Activated CD8-positive, alpha-beta T cell treated with anti-CD3 and anti-CD28 coated beads, Interleukin-2, amount 10 ng/mL, durations not matched to agents 7 days and 5 days (primary cell): ENCODE data around the gene OPA3. TPM values are rescaled to one million over a fixed set of nuclear protein-coding genes. Genes with fewer than 3 reads are reported as not detected.
A peak's percentile ranks its signal among the peaks of the same experiment; 100 is the strongest.
"Not testable (repeated sequence)": the region's sequence is repeated elsewhere in the genome, so short reads cannot be mapped to it uniquely, and the experiment has no call there.

Experiments
- ATAC-seq: fragments of 150-1000 bp; cut with Tn5 transposase; one replicate; pipeline ENCODE4 v1.10.0; 2021; ENCODE audit warnings: moderate library complexity
- CTCF ChIA-PET: fragments of 350-600 bp; sonication (Branson Sonifier 250); formaldehyde crosslinking; loops from one replicate; lab custom pipeline; 2021; ENCODE audit warnings: antibody characterized with exemption; lab: Charles Lee
- POLR2A ChIA-PET: fragments of 350-600 bp; sonication (Branson Sonifier 250); formaldehyde crosslinking; loops from one replicate; lab custom pipeline; 2021; ENCODE audit warnings: antibody characterized with exemption; lab: Charles Lee
- DNase-seq: peaks from one replicate; pipeline ENCODE4 v3.0.0-alpha.2; 2020
- H3K27ac Mint-ChIP-seq: one replicate; pipeline ENCODE4 v1.8.0; 2021; ENCODE audit warnings: mild to moderate bottlenecking, mixed read lengths
- H3K27me3 Mint-ChIP-seq: one replicate; pipeline ENCODE4 v1.8.0; 2021; ENCODE audit warnings: low read depth, mixed read lengths
- H3K36me3 Mint-ChIP-seq: one replicate; pipeline ENCODE4 v1.8.0; 2021; ENCODE audit warnings: low read depth, mixed read lengths
- H3K4me1 Mint-ChIP-seq: one replicate; pipeline ENCODE4 v1.8.0; 2021; ENCODE audit warnings: low read depth, mixed read lengths
- H3K4me3 Mint-ChIP-seq: one replicate; pipeline ENCODE4 v1.8.0; 2021; ENCODE audit warnings: mild to moderate bottlenecking, mixed read lengths
- H3K9me3 Mint-ChIP-seq: one replicate; pipeline ENCODE4 v1.8.0; 2022; ENCODE audit warnings: mixed read lengths; ENCODE audit not compliant: insufficient read depth
- total RNA-seq, 2 experiments: library from RNA; stranded (reverse); gene quantifications; one replicate each; pipeline ENCODE4 v1.2.3, GENCODE V29; 2021

Gene OPA3
- 10 to 100 TPM; 13.4 to 14.9 TPM for total RNA-seq

- ATAC-seq (peak; percentile 96), DNase-seq (peak; percentile 100)
- ChIA-PET CTCF (interaction anchor here (1.0 to 2.9 kb wide), 7 partner anchors 26 to 215 kb away, joined by 3 to 13 read pairs (median 4); partner anchors contain the start of genes EML2 and QPCTL), POLR2A (interaction anchor here (0.5 to 1.0 kb wide), 3 partner anchors 49 to 107 kb away, joined by 3 read pairs; partner anchors contain the start of gene SNRPD2)
- Mint-ChIP-seq H3K36me3 (peaks cover 15% of the 10 kb centered on the region), H3K9me3 (no peaks in the 10 kb centered on the region), H3K27me3 (peaks cover 6% of the 10 kb centered on the region), H3K4me3 (peak within 1 kb of the TSS; percentile 92), H3K27ac (peak within 1 kb of the TSS; percentile 97), H3K4me1 (peaks cover 15% of the 10 kb centered on the region)
These were observed at the start of gene OPA3 for GRCh38 chr19:45584332-45585157. OPA3 (minus strand) TSS chr19:45584802; CDS start chr19:45584764, 38 bp downstream.

GRCh38 chr19:45632468-45633196 is 48.0 kb upstream of the OPA3 start:
- Mint-ChIP-seq H3K27ac (no peak overlapping the region), H3K27me3 (no peaks in the 10 kb centered on the region), H3K4me3 (no peak overlapping the region), H3K36me3 (peaks cover 18% of the 10 kb centered on the region), H3K9me3 (no peaks in the 10 kb centered on the region), H3K4me1 (peaks cover 3% of the 10 kb centered on the region)
- peak; percentile 49 for ATAC-seq
- ChIA-PET POLR2A (no interaction called here), CTCF (interaction anchor here (1.2 kb wide), 1 partner anchor 60 kb away, joined by 3 read pairs; the partner anchor contains the start of gene QPCTL)
- peak; percentile 43 for DNase-seq

- peaks cover 6% of the 10 kb centered on the region for H3K4me1 Mint-ChIP-seq
- DNase-seq: no peak
- H3K27me3 Mint-ChIP-seq: no peaks in the 10 kb centered on the region
- ChIA-PET CTCF (interaction anchor here (1.1 to 2.4 kb wide), 5 partner anchors 11 to 145 kb away, joined by 3 to 18 read pairs (median 4); no protein-coding TSS in a partner anchor), POLR2A (interaction anchor here (1.8 kb wide), 1 partner anchor 11 kb away, joined by 8 read pairs; no protein-coding TSS in a partner anchor)
- H3K9me3 Mint-ChIP-seq: no peaks in the 10 kb centered on the region
- no peak overlapping the region for H3K4me3 Mint-ChIP-seq
- no peak overlapping the region for H3K27ac Mint-ChIP-seq
- no peak for ATAC-seq
- H3K36me3 Mint-ChIP-seq: peaks cover 33% of the 10 kb centered on the region
These were observed 45.9 kb upstream of the OPA3 start for GRCh38 chr19:45630463-45630862.

- Mint-ChIP-seq H3K4me3 (no peak overlapping the region), H3K4me1 (peaks cover 9% of the 10 kb centered on the region)
These were observed 45.1 kb upstream of the OPA3 start for GRCh38 chr19:45629704-45630103.

GRCh38 chr19:45628219-45628618 is 43.6 kb upstream of the OPA3 start:
- not testable (repeated sequence) for H3K4me1 Mint-ChIP-seq, H3K27me3 Mint-ChIP-seq
- peaks cover 45% of the 10 kb centered on the region for H3K36me3 Mint-ChIP-seq

More at GRCh38 chr19:45629704-45630103, 45.1 kb upstream of the OPA3 start:
- Mint-ChIP-seq H3K9me3 (no peaks in the 10 kb centered on the region), H3K36me3 (peaks cover 36% of the 10 kb centered on the region), H3K27ac (no peak overlapping the region), H3K27me3 (no peaks in the 10 kb centered on the region)
- ChIA-PET POLR2A (interaction anchor here (1.8 kb wide), 1 partner anchor 12 kb away, joined by 8 read pairs; no protein-coding TSS in a partner anchor), CTCF (interaction anchor here (1.3 to 2.4 kb wide), 2 partner anchors 9 to 12 kb away, joined by 3 to 18 read pairs; partner anchors contain the start of gene EML2)
- DNase-seq (no peak), ATAC-seq (no peak)

GRCh38 chr19:45623984-45624383 is 39.4 kb upstream of the OPA3 start:
- no peak overlapping the region for H3K4me3 Mint-ChIP-seq
- DNase-seq (no peak), ATAC-seq (no peak)
- H3K27ac Mint-ChIP-seq: no peak overlapping the region
- H3K4me1 Mint-ChIP-seq: peaks cover 5% of the 10 kb centered on the region
- ChIA-PET CTCF (no interaction called here), POLR2A (no interaction called here)
- H3K27me3 Mint-ChIP-seq: no peaks in the 10 kb centered on the region
- no peaks in the 10 kb centered on the region for H3K9me3 Mint-ChIP-seq
- H3K36me3 Mint-ChIP-seq: peaks cover 54% of the 10 kb centered on the region

More at GRCh38 chr19:45628219-45628618, 43.6 kb upstream of the OPA3 start:
- POLR2A ChIA-PET, H3K4me3 Mint-ChIP-seq, ATAC-seq, H3K9me3 Mint-ChIP-seq, H3K27ac Mint-ChIP-seq, DNase-seq: not testable (repeated sequence)
- CTCF ChIA-PET: interaction anchor here (1.2 kb wide), 1 partner anchor 13 kb away, joined by 3 read pairs; no protein-coding TSS in a partner anchor

GRCh38 chr19:45621976-45622503 is 37.4 kb upstream of the OPA3 start:
- Mint-ChIP-seq H3K36me3 (peaks cover 51% of the 10 kb centered on the region), H3K27ac (no peak overlapping the region), H3K4me3 (no peak overlapping the region), H3K27me3 (no peaks in the 10 kb centered on the region), H3K9me3 (no peaks in the 10 kb centered on the region), H3K4me1 (peaks cover 5% of the 10 kb centered on the region)
- no peak for DNase-seq
- ATAC-seq: no peak
- CTCF ChIA-PET: no interaction called here
- POLR2A ChIA-PET: no interaction called here

- no peak for ATAC-seq
- no peak overlapping the region for H3K27ac Mint-ChIP-seq
- H3K27me3 Mint-ChIP-seq: no peaks in the 10 kb centered on the region
- ChIA-PET POLR2A (no interaction called here), CTCF (no interaction called here)
- peaks cover 5% of the 10 kb centered on the region for H3K4me1 Mint-ChIP-seq
- DNase-seq: no peak
- H3K36me3 Mint-ChIP-seq: peaks cover 55% of the 10 kb centered on the region
- H3K9me3 Mint-ChIP-seq: no peaks in the 10 kb centered on the region
- H3K4me3 Mint-ChIP-seq: no peak overlapping the region
These were observed 36.8 kb upstream of the OPA3 start for GRCh38 chr19:45621389-45621788.

- DNase-seq (no peak), ATAC-seq (no peak)
- ChIA-PET POLR2A (interaction anchor here (2.3 kb wide), 1 partner anchor 25 kb away, joined by 7 read pairs; no protein-coding TSS in a partner anchor), CTCF (interaction anchor here (1.3 to 1.5 kb wide), 3 partner anchors 22 to 65 kb away, joined by 3 to 5 read pairs (median 4); no protein-coding TSS in a partner anchor)
- peaks cover 56% of the 10 kb centered on the region for H3K36me3 Mint-ChIP-seq
- H3K27ac Mint-ChIP-seq: no peak overlapping the region
- H3K9me3 Mint-ChIP-seq: no peaks in the 10 kb centered on the region
- peaks cover 20% of the 10 kb centered on the region for H3K4me1 Mint-ChIP-seq
- H3K4me3 Mint-ChIP-seq: no peak overlapping the region
- H3K27me3 Mint-ChIP-seq: no peaks in the 10 kb centered on the region
These were observed 32.1 kb upstream of the OPA3 start for GRCh38 chr19:45616704-45617017.

- DNase-seq (peak; percentile 77), ATAC-seq (peak; percentile 86)
- ChIA-PET CTCF (interaction anchor here (1.3 to 1.5 kb wide), 3 partner anchors 22 to 66 kb away, joined by 3 to 5 read pairs (median 4); no protein-coding TSS in a partner anchor), POLR2A (interaction anchor here (2.3 kb wide), 1 partner anchor 26 kb away, joined by 7 read pairs; no protein-coding TSS in a partner anchor)
- H3K9me3 Mint-ChIP-seq: no peaks in the 10 kb centered on the region
- no peak overlapping the region for H3K4me3 Mint-ChIP-seq
- peaks cover 20% of the 10 kb centered on the region for H3K4me1 Mint-ChIP-seq
- no peaks in the 10 kb centered on the region for H3K27me3 Mint-ChIP-seq
- H3K27ac Mint-ChIP-seq: no peak overlapping the region
- H3K36me3 Mint-ChIP-seq: peaks cover 56% of the 10 kb centered on the region
These were observed 31.4 kb upstream of the OPA3 start for GRCh38 chr19:45615795-45616703.
